ENCODE data around the gene ERFE. TPM values are rescaled to one million over a fixed set of nuclear protein-coding genes. Genes with fewer than 3 reads are reported as not detected.
A peak's percentile ranks its signal among the peaks of the same experiment; 100 is the strongest.

ERFE gene
- total and polyA plus RNA-seq, 9 of the 15 experiments (the other 6 are each of a cell fraction or from before 2014, with no cell fraction given), result 0.55 to 8.2 (median 3.7) TPM

- Histone ChIP-seq H3K4me1 (replicated peaks in 1 of 2; ENCODE audit: control insufficient read depth in 2 of 2, insufficient read depth in 2 of 2, low read length in 2 of 2) (peaks cover 0 to 52% of the 10 kb centered on the region in 2 experiments; a peak in 2 of 5 replicates), H3K4me3 (peak overlapping the region; percentile 54), H3K9me1 (ENCODE audit: control insufficient read depth, insufficient read depth, low read length) (no peaks in the 10 kb centered on the region), H2AFZ (ENCODE audit: low read depth, low read length) (peak overlapping the region; percentile 70; the same call in 1 of the 2 replicates), H3K36me3 (ENCODE audit: control insufficient read depth, insufficient read depth, low read length) (no peaks in the 10 kb centered on the region), H3K4me2 (ENCODE audit: insufficient read depth, low read length) (peak overlapping the region; percentile 64; the same call in 1 of the 2 replicates), H3K27ac (ENCODE audit: extremely low read depth, low read depth, low read length) (0 out of 3 replicates have a peak overlapping the region, but pooled peaks have one; percentile 49), H4K20me1 (replicated peaks; ENCODE audit: control insufficient read depth, insufficient read depth, low read length) (no peaks in the 10 kb centered on the region), H3K9ac (ENCODE audit: insufficient read depth in 1 of 2, low read depth in 2 of 2, low read length in 2 of 2) (peak overlapping the region; percentile 64 to 91; a peak in 3 of 4 replicates), H3K27me3 (ENCODE audit: control insufficient read depth in 2 of 2, insufficient read depth in 2 of 2, low read length in 2 of 2) (no peaks in the 10 kb centered on the region), H3K9me3 (replicated peaks; ENCODE audit: control insufficient read depth, insufficient read depth, low read depth, low read length) (no peaks in the 10 kb centered on the region), H3K79me2 (ENCODE audit: control insufficient read depth, insufficient read depth, low read length) (no peaks in the 10 kb centered on the region)
- CTCF ChIA-PET (ENCODE audit: low intra/inter-chr PET ratio), result interaction anchor here (0.7 to 3.2 kb wide), 2 partner anchors 98 to 104 kb away, joined by 4 to 21 read pairs; no protein-coding TSS in a partner anchor
- WGBS (ENCODE audit: insufficient coverage, low coverage, missing lambda C conversion rate), result 2% methylated on average over 8 of the region's 52 CpGs
- POLR2A ChIA-PET, result interaction anchor here (0.6 to 1.6 kb wide), 4 partner anchors 9 to 236 kb away, joined by 3 to 6 read pairs (median 4); no protein-coding TSS in a partner anchor
- peak; percentile 14 for ATAC-seq
- DNase-seq (ENCODE audit: extremely low read depth in 1 of 4, low spot score in 3 of 4), result peak in 1 of 4 experiments; percentile 41
- in situ Hi-C loops (cut with MboI), result no loop called here
- intact Hi-C loops (cut with micrococcal nuclease), result no loop called here
- no peak for FAIRE-seq
- no TSS peak for BruUV-seq (replicated peaks)
- TF ChIP-seq HLTF (IDR thresholded peaks at IDR 0.05) (no peak), PTTG1 (tag; IDR thresholded peaks at IDR 0.05; ENCODE audit: low read depth) (no peak), RBFOX2 (IDR thresholded peaks at IDR 0.05; ENCODE audit: low read depth, low read length) (0 out of 2 replicates have a peak, but pooled peaks have one; percentile 17), GATAD2A (IDR thresholded peaks at IDR 0.05) (no peak), DACH1 (IDR thresholded peaks at IDR 0.05; ENCODE audit: partially characterized antibody) (no peak), L3MBTL2 (IDR thresholded peaks at IDR 0.05) (0 out of 2 replicates have a peak, but pooled peaks have one; percentile 19), KDM5B (IDR thresholded peaks at IDR 0.05; ENCODE audit: insufficient replicate concordance, low read depth, low read length) (peak; percentile 9), ZSCAN29 (IDR thresholded peaks at IDR 0.05) (peak; percentile 99), GATAD2B (IDR thresholded peaks at IDR 0.05; ENCODE audit: borderline replicate concordance) (0 out of 2 replicates have a peak, but pooled peaks have one; percentile 24), TFE3 (CRISPR knock-in tag; IDR thresholded peaks at IDR 0.05) (no peak), RBM39 (optimal IDR thresholded peaks at IDR 0.05; ENCODE audit: low read depth, low read length) (no peak), ESRRB (CRISPR knock-in tag; IDR thresholded peaks at IDR 0.05; ENCODE audit: borderline replicate concordance) (no peak), PHF8 (IDR thresholded peaks at IDR 0.05; ENCODE audit: borderline replicate concordance, low read length) (peak; percentile 34; the same call in 1 of the 2 replicates)
- TF ChIP-seq, protein P1, sequence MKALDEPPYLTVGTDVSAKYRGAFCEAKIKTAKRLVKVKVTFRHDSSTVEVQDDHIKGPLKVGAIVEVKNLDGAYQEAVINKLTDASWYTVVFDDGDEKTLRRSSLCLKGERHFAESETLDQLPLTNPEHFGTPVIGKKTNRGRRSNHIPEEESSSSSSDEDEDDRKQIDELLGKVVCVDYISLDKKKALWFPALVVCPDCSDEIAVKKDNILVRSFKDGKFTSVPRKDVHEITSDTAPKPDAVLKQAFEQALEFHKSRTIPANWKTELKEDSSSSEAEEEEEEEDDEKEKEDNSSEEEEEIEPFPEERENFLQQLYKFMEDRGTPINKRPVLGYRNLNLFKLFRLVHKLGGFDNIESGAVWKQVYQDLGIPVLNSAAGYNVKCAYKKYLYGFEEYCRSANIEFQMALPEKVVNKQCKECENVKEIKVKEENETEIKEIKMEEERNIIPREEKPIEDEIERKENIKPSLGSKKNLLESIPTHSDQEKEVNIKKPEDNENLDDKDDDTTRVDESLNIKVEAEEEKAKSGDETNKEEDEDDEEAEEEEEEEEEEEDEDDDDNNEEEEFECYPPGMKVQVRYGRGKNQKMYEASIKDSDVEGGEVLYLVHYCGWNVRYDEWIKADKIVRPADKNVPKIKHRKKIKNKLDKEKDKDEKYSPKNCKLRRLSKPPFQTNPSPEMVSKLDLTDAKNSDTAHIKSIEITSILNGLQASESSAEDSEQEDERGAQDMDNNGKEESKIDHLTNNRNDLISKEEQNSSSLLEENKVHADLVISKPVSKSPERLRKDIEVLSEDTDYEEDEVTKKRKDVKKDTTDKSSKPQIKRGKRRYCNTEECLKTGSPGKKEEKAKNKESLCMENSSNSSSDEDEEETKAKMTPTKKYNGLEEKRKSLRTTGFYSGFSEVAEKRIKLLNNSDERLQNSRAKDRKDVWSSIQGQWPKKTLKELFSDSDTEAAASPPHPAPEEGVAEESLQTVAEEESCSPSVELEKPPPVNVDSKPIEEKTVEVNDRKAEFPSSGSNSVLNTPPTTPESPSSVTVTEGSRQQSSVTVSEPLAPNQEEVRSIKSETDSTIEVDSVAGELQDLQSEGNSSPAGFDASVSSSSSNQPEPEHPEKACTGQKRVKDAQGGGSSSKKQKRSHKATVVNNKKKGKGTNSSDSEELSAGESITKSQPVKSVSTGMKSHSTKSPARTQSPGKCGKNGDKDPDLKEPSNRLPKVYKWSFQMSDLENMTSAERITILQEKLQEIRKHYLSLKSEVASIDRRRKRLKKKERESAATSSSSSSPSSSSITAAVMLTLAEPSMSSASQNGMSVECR (CRISPR knock-in tag; IDR thresholded peaks at IDR 0.05), result no peak
Observed at GRCh38 chr2:238159071-238159539, 335 bp downstream of the ERFE start.

Measured in K562 (cell line).